Thymus (tissue), 11 donors: ENCODE results near the gene SIK1. TPM values are rescaled to one million over a fixed set of nuclear protein-coding genes. Genes with fewer than 3 reads are reported as not detected.
"Not testable (repeated sequence)": the region's sequence is repeated elsewhere in the genome, so short reads cannot be mapped to it uniquely, and the experiment has no call there.

ENCODE experiments used
- DNase-seq, 9 donors: peaks; one replicate each; pipeline ENCODE4 v3.0.0-alpha.2; 2013; ENCODE audit warnings: low spot score in 9 of 9, low read depth in 6 of 9, missing footprints in 1 of 9
- H3K27ac ChIP-seq, 2 donors: one replicate each; pipeline ENCODE4 v1.5.1; 2013; ENCODE audit warnings: control low read depth in 1 of 2, low read depth in 1 of 2, low read length in 1 of 2, mild to moderate bottlenecking in 1 of 2, moderate library complexity in 1 of 2
- H3K27me3 ChIP-seq, 2 donors: one replicate each; pipeline ENCODE4 v1.5.1; 2013; ENCODE audit warnings: low read length in 1 of 2; ENCODE audit not compliant: control insufficient read depth in 2 of 2, insufficient read depth in 1 of 2
- H3K36me3 ChIP-seq, 2 donors: one replicate each; pipeline ENCODE4 v1.5.1; 2013; ENCODE audit warnings: low read length in 1 of 2, mild to moderate bottlenecking in 1 of 2, moderate library complexity in 1 of 2; ENCODE audit not compliant: control insufficient read depth in 2 of 2, insufficient read depth in 2 of 2
- H3K4me1 ChIP-seq, 2 donors: one replicate each; pipeline ENCODE4 v1.5.1; 2013; ENCODE audit warnings: low read length in 2 of 2; ENCODE audit not compliant: control insufficient read depth in 2 of 2, insufficient read depth in 2 of 2
- H3K4me3 ChIP-seq, 2 donors: one replicate each; pipeline ENCODE4 v1.5.1; 2013; ENCODE audit warnings: low read length in 2 of 2, control low read depth in 1 of 2, mild to moderate bottlenecking in 1 of 2
- H3K9me3 ChIP-seq, 2 donors: one replicate each; pipeline ENCODE4 v1.5.1; 2013; ENCODE audit warnings: low read length in 1 of 2, mild to moderate bottlenecking in 1 of 2; ENCODE audit not compliant: control insufficient read depth in 2 of 2, insufficient read depth in 1 of 2
- WGBS: extraction: QIAGEN DNeasy Blood & Tissue Kit; methylation state at CpG from one replicate; pipeline ENCODE4 v1.1.7; 2013; 5-methylcytosine and 5-hydroxymethylcytosine counted together
- polyA plus RNA-seq: library from polyadenylated mRNA; stranded (reverse); fragments of 200-250 nt; gene quantifications from one replicate; pipeline ENCODE4 v1.2.3, GENCODE V29; 2013
- total RNA-seq: library from RNA; stranded (reverse); fragments of 120-200 nt; gene quantifications from one replicate; pipeline ENCODE4 v1.2.4, GENCODE V29; 2013
- donor health status: healthy.

Gene SIK1
- total and polyA plus RNA-seq, 2 donors: 1.1 to 16.9 TPM

GRCh38 chr21:43458995-43459394 is 32.1 kb upstream of the SIK1 start:
- not testable (repeated sequence) for H3K27me3 ChIP-seq, H3K4me3 ChIP-seq, DNase-seq, H3K27ac ChIP-seq, H3K9me3 ChIP-seq, H3K36me3 ChIP-seq, H3K4me1 ChIP-seq
- WGBS: 95% methylated on average over 7 of the region's 12 CpGs

- WGBS: no CpG with 5 or more reads among the region's 33 CpGs
- H3K9me3 ChIP-seq, H3K4me3 ChIP-seq: not testable (repeated sequence)
Observed at GRCh38 chr21:43456616-43457314, 29.8 kb upstream of the SIK1 start.

GRCh38 chr21:43455717-43456116 is 28.8 kb upstream of the SIK1 start:
- no CpG with 5 or more reads among the region's 12 CpGs for WGBS
- H3K4me3 ChIP-seq, H3K36me3 ChIP-seq, H3K9me3 ChIP-seq, H3K27ac ChIP-seq, H3K27me3 ChIP-seq, DNase-seq, H3K4me1 ChIP-seq: not testable (repeated sequence)

More at GRCh38 chr21:43456616-43457314, 29.8 kb upstream of the SIK1 start:
- H3K4me1 ChIP-seq, H3K27ac ChIP-seq, H3K27me3 ChIP-seq, H3K36me3 ChIP-seq, DNase-seq: not testable (repeated sequence)

GRCh38 chr21:43454176-43454575 is 27.2 kb upstream of the SIK1 start:
- WGBS: no CpG with 5 or more reads among the region's 5 CpGs
- H3K4me3 ChIP-seq, H3K27ac ChIP-seq, H3K4me1 ChIP-seq, DNase-seq, H3K27me3 ChIP-seq, H3K9me3 ChIP-seq, H3K36me3 ChIP-seq: not testable (repeated sequence)

GRCh38 chr21:43451850-43452249 is 24.9 kb upstream of the SIK1 start:
- not testable (repeated sequence) for H3K4me1 ChIP-seq, H3K9me3 ChIP-seq, DNase-seq, H3K27ac ChIP-seq, H3K36me3 ChIP-seq, H3K4me3 ChIP-seq, H3K27me3 ChIP-seq
- WGBS: 88% methylated on average over 2 of the region's 17 CpGs

GRCh38 chr21:43450287-43450686 is 23.4 kb upstream of the SIK1 start:
- WGBS: no CpG with 5 or more reads among the region's 16 CpGs
- not testable (repeated sequence) for H3K4me1 ChIP-seq, DNase-seq, H3K36me3 ChIP-seq, H3K4me3 ChIP-seq, H3K27ac ChIP-seq, H3K9me3 ChIP-seq, H3K27me3 ChIP-seq

- not testable (repeated sequence) for DNase-seq, H3K27me3 ChIP-seq, H3K4me3 ChIP-seq, H3K36me3 ChIP-seq, H3K4me1 ChIP-seq, H3K27ac ChIP-seq, H3K9me3 ChIP-seq
- WGBS: no CpG with 5 or more reads among the region's 23 CpGs
Observed at GRCh38 chr21:43447353-43447977, 20.5 kb upstream of the SIK1 start.

- not testable (repeated sequence) for H3K36me3 ChIP-seq, H3K4me3 ChIP-seq, H3K4me1 ChIP-seq, H3K27ac ChIP-seq, H3K9me3 ChIP-seq, H3K27me3 ChIP-seq, DNase-seq
- WGBS: no CpG with 5 or more reads among the region's 35 CpGs
Observed at GRCh38 chr21:43446277-43446932, 19.5 kb upstream of the SIK1 start.

GRCh38 chr21:43444524-43444923 is 17.6 kb upstream of the SIK1 start:
- H3K27ac ChIP-seq, H3K36me3 ChIP-seq, H3K4me1 ChIP-seq, H3K27me3 ChIP-seq, H3K9me3 ChIP-seq, H3K4me3 ChIP-seq, DNase-seq: not testable (repeated sequence)
- no CpG with 5 or more reads among the region's 28 CpGs for WGBS
